DMS79 (cell line): Measurements from ENCODE around the gene EHHADH.
"Not testable (repeated sequence)": the region's sequence is repeated elsewhere in the genome, so short reads cannot be mapped to it uniquely, and the experiment has no call there.

Experiments used
- DNase-seq: peaks from one replicate; lab custom pipeline; 2025; lab: John Stamatoyannopoulos, UW

The EHHADH gene

GRCh38 chr3:185251272-185251671 lies 2.6 kb downstream of the EHHADH start:
- DNase-seq = no peak

- no peak for DNase-seq
Observed at GRCh38 chr3:185250653-185251052, 3.2 kb downstream of the EHHADH start.

- no peak for DNase-seq
Observed at GRCh38 chr3:185250247-185250646, 3.6 kb downstream of the EHHADH start.

- no peak for DNase-seq
Observed at GRCh38 chr3:185242642-185243041, 11.2 kb downstream of the EHHADH start.

- no peak for DNase-seq
Observed at GRCh38 chr3:185236969-185237368, 16.9 kb downstream of the EHHADH start.

- no peak for DNase-seq
Observed at GRCh38 chr3:185233328-185233727, 20.5 kb downstream of the EHHADH start.

GRCh38 chr3:185226526-185226925 lies 27.3 kb downstream of the EHHADH start:
- DNase-seq = not testable (repeated sequence)

- DNase-seq = no peak
Observed at GRCh38 chr3:185225523-185225922, 28.3 kb downstream of the EHHADH start.

- no peak for DNase-seq
Observed at GRCh38 chr3:185225080-185225479, 28.8 kb downstream of the EHHADH start.

- no peak for DNase-seq
Observed at GRCh38 chr3:185221203-185221602, 32.6 kb downstream of the EHHADH start.

GRCh38 chr3:185216607-185216958 lies 37.3 kb downstream of the EHHADH start:
- no peak for DNase-seq

- peak; percentile 4 for DNase-seq
Observed at GRCh38 chr3:185215873-185216606, 37.8 kb downstream of the EHHADH start.

- no peak for DNase-seq
Observed at GRCh38 chr3:185212559-185212958, 41.3 kb downstream of the EHHADH start.

- no peak for DNase-seq
Observed at GRCh38 chr3:185212086-185212485, 41.8 kb downstream of the EHHADH start.

- DNase-seq = no peak
Observed at GRCh38 chr3:185210621-185211142, 43.2 kb downstream of the EHHADH start.

- no peak for DNase-seq
Observed at GRCh38 chr3:185208823-185209222, 45.0 kb downstream of the EHHADH start.

GRCh38 chr3:185207931-185208746 lies 45.7 kb downstream of the EHHADH start:
- DNase-seq = no peak

GRCh38 chr3:185207481-185207880 lies 46.4 kb downstream of the EHHADH start:
- DNase-seq = no peak

GRCh38 chr3:185205865-185206264 lies 48.0 kb downstream of the EHHADH start:
- no peak for DNase-seq

GRCh38 chr3:185204894-185205293 lies 49.0 kb downstream of the EHHADH start:
- DNase-seq = no peak

- no peak for DNase-seq
Observed at GRCh38 chr3:185200639-185201038, 53.2 kb downstream of the EHHADH start.

GRCh38 chr3:185199671-185200070 lies 54.2 kb downstream of the EHHADH start:
- no peak for DNase-seq

GRCh38 chr3:185199206-185199605 lies 54.6 kb downstream of the EHHADH start:
- no peak for DNase-seq
